GM18520 (cell line): Measurements from ENCODE around the gene GPBP1L1.

Experiments
- ATAC-seq: cut with Tn5 transposase; IDR thresholded peaks from one replicate; pipeline ENCODE4 v1.9.1; 2021; ENCODE audit not compliant: unreplicated experiment

The GPBP1L1 gene

DNA sequence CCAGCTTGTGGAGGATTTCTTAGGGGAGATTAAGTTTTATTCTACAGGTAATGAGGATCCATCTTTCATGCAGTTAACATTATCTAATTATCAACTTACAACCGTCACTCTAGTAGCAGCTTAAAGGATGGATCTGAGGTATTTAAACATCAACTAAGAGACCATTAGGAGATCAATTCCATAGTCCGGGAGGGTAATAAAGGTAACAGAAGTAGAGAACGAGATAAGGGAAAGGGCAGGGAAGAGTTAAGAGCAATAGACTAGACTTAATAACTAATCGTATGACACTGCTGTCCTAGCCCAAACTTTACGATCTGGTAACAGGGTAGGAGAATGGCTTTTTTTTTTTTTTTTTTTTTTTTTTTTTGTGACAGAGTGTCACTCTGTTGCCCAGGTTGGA, 43.0 kb downstream of the GPBP1L1 start:
- ATAC-seq = no peak

DNA sequence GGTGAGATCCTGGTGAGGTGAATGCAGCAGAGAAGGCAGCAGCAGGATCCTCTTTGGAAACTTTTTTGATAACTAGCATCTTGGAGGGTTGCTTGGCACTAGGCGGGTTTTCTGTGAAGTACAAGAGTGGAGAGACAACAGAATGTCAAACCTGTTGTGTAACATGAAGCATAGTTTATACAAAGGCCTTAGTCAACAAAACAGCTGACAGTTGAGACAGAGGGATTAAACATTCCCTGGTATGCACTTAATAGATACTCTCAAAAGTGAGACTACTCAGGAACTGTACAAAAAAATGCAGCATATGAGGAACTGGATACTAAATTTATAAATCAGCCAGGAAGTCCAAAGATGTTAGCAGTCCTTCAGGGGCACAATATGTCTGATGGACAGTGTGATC, 46.0 kb downstream of the GPBP1L1 start:
- ATAC-seq = no peak

DNA sequence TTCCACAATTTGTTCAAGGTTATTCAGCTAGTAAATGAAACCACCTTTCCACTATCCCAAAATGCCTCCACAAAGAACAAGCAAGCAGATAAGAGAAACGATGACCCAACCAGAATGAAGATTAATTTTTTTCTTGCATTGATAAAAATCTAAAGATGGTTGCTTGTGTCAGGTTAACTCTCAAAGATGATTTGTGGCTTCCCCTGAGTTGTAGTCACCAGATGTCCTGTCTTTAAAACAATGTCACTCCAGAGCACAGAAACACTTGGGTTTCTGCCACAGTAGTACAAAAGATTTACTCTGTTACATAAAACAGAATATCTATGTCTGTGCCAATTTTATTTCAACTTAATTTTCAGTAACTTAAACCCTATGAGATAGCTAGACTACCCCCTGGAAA, 51.1 kb downstream of the GPBP1L1 start:
- ATAC-seq = no peak

DNA sequence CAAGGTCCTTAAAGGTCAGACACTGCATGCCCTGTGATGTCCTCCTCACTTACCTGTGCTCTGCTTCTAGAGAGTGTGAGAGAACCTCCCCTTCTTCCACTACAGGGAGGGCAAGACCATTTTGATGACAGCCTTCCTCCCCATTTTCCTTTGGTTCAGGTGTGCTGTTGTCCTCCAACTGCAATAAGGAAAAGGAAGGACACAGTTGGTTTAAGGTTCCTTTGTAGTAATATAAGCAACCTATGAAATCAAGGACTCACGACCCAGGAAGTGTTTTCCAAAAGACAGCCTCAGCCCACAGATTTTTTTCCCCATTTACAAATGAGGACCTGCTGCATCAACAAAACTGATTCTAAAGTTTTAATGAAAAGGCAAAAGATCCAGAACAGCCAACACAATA, 55.9 kb downstream of the GPBP1L1 start:
- no peak for ATAC-seq

DNA sequence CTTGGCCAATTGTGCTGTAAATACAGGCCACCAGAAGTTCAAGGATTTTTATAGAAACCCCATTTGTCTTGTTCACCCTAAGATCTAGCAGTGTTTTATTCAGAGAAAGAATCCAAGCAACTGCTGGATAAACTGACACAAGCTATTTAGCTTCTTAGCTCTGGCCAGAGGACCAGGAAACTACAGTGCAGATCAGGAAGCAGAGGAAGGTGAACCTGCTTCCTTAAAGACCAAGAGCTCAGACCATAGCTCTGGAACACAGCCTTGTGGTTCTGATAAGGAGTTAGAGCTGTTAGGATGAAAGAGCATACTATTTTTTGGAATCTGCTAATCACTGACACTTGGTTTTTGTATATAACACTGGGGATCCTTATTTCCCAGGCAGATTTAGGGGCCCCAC, 57.3 kb downstream of the GPBP1L1 start:
- ATAC-seq = no peak

DNA sequence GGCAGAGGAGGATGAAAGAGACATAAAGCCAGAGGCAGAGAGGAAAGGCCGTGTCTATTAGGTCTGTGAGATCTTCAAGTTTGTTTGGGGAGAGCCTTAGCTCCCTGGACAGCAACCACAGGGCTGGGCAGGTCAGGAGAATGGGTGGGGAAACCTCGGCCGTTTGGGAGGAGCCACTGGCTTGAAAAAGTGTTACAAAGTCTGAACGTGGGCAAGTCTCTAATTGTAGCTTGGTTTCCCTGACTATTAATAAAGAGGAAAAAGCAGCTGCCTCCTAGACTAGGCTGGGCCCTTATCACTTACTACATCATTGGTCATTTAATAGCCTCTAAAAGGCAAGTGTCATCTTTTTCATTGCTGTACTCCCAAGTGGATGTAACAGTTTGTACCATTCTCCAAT, 62.4 kb downstream of the GPBP1L1 start, which contains the start of gene CCDC17:
Gene CCDC17, minus strand, starts transcription at position 83 of the 400 bp plus-strand sequence. CDS start 145 bp downstream, outside the sequence.
- no peak for ATAC-seq

DNA sequence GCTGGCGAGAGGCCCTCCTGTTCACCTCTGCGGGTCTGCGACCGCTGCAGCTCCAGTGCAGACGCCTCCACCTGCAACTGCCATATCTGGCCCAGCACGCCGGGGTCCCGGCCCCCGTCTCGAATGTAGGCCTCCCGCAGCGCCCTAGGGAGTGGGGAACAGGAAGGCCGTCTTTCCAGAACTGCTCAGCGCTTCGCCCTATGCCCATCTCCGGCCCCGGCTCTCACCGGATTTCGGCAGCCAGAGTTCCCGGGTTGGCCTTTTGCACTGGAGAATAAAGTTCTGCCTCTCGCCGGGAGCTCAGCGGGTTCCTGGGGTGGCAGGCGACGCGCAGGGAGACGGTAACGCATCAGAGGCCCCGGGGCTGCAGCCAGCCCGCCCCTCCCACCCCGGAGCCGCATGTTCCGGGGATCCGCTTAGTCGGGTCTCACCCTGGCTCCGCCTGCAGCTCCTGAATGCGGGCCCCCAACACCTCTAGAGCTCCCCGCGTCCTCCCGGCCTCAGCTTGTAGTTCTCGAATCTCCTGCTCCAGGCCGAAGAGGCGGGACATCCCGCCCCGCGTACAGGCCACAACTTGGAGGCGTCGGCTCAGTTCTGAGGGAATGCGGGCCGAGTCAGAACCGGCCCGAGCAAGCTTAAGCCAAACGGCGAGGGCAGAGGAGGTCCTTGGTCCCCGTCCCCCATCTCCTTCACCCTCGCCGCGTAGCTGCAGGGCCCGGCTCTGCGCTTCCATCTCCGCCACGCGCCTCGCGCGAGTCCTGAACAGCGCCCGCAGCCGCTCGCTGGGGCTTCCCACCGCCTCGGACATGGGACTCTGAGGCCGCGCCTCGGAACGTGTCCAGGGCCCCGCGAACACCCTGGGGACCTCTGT, 63.6 kb downstream of the GPBP1L1 start:
- ATAC-seq = no peak

DNA sequence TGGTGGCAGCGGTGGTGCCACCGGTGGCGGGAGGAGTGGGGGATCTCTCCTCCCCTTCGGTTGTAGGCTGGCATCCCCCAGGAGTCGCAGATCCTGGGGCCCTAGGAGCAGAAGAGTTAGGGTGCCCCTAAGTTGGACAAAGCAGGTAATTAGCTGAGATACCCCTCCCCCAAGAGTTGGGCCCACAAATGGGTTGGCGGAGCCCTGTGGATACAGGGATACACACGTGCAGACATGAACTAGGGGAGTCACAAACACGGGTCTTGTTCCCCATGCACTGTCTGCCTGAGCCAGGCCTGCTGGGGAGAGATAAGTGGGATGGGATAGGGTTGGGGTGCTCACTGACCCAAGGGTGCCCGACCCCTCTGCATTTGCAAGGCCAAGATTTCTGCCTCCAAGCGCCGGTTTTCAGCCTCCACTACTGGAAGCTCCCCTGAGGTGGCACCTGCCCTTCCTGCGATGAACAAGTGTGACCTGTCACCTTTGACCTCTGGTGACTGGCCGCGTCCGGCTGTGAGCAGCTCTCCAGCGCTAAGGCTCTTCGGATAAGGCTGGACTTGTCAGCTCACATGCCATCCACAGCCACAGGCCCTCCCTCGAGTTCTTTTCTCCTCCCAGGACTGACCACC, 64.3 kb downstream of the GPBP1L1 start:
- ATAC-seq = no peak

DNA sequence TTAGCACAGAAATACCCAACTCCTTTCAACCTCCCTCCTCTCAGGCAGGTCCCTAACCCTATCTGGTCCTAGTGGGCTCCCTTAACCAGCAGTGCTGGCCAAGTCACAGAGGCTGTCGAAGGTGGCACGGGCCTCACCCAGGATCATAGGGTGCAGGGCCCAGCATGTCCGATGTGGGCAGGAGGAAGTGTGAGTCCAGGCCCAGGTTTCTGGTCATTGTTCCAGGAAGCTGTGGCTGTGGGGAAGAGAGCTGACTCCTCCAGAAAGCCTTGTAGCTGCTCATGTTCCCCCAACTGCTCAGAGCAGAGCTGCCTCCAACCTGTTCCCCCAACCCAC, 64.9 kb downstream of the GPBP1L1 start:
- ATAC-seq = no peak

DNA sequence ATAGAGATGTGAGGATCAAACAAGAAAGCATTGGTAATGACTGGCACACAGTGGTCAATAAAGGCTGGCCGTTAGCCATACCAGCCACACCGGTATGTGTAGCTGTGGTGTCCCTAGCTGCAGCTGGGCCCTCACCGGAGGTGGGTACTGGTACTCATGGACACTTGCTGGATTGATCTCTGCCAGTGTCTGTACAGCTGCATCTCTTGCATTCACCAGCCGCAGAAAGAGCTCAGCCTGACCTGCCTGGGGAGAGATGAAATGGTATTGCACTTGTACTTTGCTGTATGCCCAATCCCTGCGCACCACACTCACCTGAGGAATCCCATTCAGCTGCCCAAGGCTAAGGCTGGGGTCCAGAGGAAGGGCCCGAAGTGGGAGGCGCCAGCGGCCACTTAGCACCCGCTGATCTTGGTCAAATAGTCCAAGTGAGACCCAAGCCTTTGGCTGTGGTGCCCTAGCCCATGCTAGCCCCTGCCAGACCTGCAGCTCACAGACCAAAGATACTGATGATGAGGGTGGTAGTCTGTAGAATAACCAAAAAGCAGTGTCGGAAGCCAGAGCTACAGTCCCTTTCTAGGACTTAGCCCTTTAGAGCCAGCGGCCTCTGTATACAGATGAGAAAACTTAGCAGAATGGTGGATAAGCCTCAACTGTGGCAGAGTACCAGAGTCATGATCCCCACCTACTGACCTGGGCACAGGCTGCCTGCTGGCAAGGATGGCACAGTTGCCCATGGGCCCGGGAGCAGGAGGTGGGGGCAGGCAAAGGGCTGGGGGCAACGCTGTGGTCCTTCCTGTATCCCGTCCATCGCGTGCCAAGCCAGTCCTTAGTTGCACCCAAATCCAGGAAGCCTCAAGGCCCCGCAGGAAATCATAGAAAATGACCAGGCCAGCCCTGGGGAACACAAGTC, 65.5 kb downstream of the GPBP1L1 start:
- ATAC-seq = no peak

DNA sequence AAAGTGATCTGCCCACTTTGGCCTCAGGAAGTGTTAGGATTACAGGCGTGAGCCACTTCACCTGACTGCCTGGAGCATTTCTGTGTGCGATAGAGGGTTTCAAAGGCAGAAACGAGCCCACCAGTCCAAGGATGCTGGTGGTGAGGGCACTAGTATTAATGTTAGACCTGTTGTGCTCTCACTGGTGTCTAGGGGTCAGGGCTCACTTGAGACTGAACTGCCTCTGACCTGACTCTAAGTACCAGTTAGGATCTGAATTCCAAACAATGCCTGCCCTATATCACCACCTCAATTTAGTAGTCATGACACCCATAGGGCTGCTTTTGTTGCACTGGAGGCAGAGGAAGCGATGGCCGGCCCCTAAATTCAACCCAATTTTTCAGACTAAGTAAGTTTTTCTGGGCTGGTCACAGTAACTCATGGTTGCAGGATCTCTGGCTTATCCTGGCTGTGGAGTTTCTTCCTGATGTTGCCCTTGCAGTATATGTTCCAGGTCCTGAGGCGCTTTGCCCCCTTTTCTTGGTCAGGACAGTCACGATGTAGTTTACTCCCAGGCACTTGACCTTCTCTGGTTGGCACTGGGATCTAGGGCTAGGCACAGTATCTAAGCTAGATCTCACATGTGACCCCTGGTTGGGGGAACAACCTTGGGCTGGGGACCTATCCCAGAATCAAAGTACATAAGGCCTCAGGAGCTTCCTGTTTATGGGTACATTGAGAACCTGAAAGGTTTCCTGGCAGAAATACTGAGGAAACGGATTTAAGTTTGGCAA, 67.0 kb downstream of the GPBP1L1 start:
- no peak for ATAC-seq

DNA sequence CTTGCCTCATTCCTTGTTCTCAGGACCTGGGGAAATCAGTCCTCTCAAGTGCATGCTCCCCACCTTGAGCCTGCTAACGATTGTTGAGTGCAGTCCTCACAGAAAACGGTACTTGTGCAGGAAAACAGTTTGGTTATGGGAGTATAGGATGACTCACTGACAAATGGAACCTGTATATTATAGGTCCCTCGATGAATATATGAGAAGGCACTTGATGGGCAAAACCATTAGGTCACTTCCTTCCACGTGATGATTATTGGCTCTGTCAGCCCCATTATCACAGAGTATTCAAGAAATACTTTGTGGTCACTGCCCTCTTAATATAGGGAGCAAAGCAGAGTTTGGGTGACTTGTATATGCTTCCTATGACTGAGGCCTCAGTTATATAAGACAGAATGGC, 68.7 kb downstream of the GPBP1L1 start:
- no peak for ATAC-seq

DNA sequence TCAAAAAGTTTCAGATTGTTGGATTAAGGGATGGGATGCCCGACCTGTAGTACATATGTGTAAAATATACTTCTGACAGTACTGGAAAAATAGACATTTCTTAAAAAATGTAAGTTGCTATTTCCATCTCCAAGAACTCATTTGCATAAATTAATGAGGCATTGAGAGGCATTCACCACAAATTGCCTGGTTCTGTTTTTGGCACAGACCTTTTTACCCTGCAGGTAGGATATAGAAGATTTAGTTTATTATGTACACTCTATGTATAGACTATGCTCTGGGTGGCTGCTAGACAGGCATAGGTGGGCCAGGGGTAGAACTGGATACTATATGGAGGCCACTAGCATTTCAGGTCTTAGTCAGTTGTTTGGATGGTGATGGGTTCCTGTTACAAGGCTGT, 70.4 kb downstream of the GPBP1L1 start:
- no peak for ATAC-seq

DNA sequence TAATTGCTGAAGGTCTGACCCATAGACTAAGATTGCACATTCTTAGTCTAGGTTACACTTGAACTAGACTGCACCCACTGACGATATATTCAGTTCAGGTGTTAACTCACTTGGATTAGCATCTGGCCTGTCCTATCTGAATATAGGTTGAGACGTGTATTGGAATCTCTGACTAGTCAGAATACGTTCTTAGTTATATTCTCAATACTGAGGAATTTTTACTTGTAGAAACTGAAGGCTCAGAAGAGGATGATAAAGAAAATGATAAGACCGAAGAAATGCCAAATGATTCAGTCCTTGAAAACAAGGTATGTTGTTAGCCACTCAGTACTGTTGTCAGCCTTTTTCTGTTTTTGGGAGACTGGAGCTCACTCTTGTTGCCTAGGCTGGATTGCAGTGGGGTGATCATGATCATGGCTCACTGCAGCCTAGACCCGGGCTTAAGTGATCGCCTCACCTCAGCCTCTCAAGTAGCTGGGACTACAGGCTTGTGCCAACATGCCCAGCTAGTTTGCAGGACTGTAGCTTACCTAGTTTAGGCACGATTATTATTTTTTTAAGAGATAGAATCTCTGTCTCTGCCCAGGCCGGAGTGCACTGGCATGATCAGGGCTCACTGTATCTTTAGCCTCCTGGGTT, 73.3 kb downstream of the GPBP1L1 start:
- no peak for ATAC-seq

DNA sequence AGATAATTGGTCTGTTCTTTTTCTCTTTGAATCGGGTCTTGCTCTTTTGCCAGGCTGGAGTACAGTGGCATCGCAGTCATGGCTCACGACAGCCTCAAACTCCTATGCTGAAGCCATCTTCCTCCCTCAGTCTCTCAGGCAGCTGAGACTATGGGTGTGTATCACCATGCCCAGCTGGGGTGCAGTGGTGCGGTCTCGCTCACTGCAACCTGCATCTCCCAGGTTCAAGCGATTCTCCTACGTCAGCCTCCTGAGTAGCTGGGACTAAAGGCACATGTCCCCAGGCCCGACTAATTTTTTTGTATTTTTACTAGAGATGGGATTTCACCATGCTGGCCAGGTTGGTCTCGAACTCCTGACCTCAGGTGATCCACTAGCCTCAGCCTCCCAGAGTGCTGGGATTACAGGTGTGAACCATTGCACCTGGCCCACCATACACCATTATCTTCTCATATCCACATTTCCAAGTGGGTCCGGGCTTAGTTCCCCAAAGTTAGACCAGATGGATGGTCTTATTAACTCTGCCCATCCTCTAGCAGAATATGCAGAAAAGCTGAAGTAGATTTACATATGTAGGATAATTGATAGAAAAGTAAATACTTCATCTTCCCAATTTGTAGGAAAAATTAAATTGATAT, 75.6 kb downstream of the GPBP1L1 start:
- ATAC-seq = no peak

DNA sequence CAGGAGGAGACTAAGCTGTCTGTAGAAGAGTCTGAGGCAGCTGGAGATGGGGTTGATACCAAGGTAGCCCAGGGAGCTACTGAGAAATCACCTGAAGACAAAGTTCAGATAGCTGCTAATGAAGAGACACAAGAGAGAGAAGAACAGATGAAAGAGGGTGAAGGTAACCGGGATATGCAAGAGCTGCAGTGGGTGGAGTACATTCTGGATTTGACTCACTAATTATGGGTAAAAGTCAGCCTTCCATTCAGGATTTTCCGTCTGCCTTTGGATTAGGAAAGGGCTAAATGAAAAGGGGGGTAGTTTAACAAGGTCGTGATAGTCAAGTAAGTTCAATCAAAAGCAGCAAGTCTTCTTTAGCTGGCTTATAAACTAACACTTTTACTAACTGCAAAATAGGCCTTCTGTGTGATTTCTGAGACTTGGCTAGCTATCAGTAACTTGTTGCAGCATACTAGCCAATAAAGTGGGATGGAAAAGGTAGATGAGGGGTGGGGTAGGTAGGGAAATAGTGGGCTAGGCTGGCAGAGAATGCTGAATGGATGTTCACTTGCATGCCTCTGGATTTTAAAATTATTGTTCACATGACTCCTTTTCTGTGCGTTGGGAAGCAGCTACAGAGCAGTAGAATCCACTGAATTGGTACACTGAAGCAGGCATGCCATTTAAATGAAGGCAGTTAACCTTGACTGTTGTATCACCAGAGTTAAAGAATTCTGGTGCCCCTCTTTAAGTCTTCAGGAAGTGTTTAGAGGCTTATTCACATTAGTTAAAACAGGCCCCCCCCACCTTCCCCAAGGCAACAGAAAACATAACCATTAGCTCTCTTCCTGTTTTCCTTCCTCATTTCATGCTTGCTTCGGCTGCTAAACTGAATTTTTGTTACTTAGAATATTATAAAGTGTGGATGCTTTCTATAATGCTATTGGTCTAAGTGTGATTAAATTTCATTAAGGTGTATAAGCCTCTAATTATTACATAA, 77.9 kb downstream of the GPBP1L1 start:
- no peak for ATAC-seq

DNA sequence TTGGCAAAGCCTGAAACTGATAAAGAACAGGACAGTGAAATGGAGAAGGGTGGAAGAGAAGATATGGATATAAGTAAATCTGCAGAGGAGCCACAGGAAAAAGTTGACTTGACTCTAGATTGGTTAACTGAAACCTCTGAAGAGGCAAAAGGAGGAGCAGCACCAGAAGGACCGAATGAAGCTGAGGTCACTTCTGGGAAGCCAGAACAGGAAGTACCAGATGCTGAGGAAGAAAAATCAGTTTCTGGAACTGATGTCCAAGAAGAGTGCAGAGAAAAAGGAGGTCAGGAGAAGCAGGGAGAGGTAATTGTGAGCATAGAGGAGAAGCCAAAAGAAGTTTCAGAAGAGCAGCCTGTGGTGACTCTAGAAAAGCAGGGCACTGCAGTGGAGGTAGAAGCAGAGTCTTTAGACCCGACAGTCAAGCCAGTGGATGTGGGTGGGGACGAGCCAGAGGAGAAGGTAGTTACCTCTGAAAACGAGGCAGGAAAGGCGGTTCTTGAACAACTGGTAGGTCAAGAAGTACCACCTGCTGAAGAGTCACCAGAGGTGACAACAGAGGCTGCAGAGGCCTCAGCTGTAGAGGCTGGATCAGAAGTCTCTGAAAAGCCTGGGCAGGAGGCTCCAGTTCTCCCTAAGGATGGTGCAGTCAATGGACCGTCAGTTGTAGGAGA, 78.8 kb downstream of the GPBP1L1 start:
- ATAC-seq = no peak

DNA sequence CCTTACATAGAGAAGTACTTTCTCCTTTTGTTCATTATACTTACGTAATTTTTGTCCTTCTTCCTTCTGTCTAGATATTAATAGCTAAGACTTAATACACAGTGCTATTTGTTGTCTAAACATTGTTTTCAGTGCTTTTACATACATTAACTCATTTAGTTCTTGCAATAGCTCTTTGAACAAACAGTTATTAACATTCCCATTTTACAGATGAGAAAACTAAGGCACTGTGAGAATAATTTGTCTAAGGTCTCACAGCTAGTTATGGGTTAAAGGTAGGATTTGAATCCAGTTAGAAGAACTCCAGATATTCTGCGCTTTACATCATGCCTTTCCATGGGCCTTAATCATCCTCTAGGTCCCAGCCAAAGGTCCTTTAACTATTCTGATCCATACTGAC, 82.1 kb downstream of the GPBP1L1 start:
- no peak for ATAC-seq
